BJ (cell line): ENCODE measurements around the gene ATF5. TPM values are rescaled to one million over a fixed set of nuclear protein-coding genes. Genes with fewer than 3 reads are reported as not detected.

Experiments
- CTCF ChIA-PET: fragments of 350-600 bp; formaldehyde crosslinking; extraction: SDS; loops from one replicate; lab custom pipeline; 2021; ENCODE audit warnings: antibody characterized with exemption, inconsistent platforms; lab: Yijun Ruan, JAX
- POLR2A ChIA-PET: fragments of 300-600 bp; sonication (Branson Sonifier 250); formaldehyde crosslinking; extraction: SDS; loops from one replicate; lab custom pipeline; 2021; ENCODE audit warnings: antibody characterized with exemption; lab: Charles Lee
- DNase-seq: peaks from one replicate; pipeline ENCODE4 v3.0.0-alpha.2; 2011; ENCODE audit warnings: low read depth
- H3K27me3 ChIP-seq: 2 replicates; pipeline ENCODE4 v1.6.0; 2011; ENCODE audit warnings: low read length; ENCODE audit not compliant: control insufficient read depth, insufficient read depth
- H3K36me3 ChIP-seq: 2 replicates; pipeline ENCODE4 v1.5.1; 2011; ENCODE audit warnings: low read length; ENCODE audit not compliant: control insufficient read depth, insufficient read depth
- H3K4me3 ChIP-seq: 2 replicates; pipeline ENCODE4 v1.5.1; 2011; ENCODE audit warnings: low read depth, mild to moderate bottlenecking, control low read depth, low read length
- CTCF ChIP-seq: IDR thresholded peaks from 2 replicates; pipeline ENCODE4 v1.5.1; 2011; ENCODE audit warnings: low read depth, mild to moderate bottlenecking, control low read depth, inconsistent platforms, low read length, moderate library complexity; ENCODE audit not compliant: insufficient read depth
- polyA plus RNA-seq: library from polyadenylated mRNA; depleted of rRNA; stranded (reverse); fragments of >200 nt; gene quantifications from 2 replicates; pipeline ENCODE4 v1.2.3, GENCODE V29; 2011

ATF5 gene
- polyA plus RNA-seq, 1 experiment: 7.9 TPM

DNA sequence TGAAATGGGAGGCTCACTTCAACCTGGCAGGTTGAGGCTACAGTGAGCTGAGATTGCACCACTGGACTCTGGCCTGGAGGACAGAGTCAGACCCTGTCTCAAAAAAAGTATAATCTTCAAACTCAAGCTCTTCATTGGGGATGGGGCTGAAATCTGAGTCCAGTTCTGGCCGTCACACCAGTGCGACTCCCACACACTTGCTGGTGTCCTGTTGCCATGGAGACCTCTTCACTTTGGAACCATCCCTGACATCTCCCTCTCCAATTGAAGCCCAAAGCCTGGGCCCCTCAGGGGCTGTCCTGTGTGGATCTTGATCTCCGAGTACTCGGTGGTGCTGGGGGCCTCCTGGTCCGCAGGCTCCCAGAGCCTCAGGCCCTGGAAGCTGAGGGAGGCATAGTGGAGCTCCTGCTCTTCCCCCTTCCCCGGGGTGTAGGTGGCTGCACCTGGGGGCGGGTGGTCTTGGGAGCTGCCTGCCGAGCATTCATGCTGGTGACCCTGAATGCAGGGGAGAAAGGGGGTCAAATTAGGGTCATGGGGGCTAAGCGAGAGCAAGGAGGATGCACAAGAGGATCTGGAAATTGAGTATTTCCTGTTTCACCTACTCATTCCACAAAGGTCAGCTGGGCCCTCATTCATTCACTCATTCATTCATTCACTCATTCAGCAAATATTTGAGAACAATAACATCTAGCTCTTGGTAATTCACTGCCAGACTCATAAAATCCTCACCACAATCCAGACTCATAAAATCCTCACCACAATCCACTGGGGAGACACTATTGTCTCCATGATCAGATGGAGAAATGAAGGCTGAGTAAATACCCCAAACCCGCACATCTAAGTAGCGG is 21.0 kb downstream of the ATF5 start:
- CTCF ChIA-PET: interaction anchor here (1.4 to 2.4 kb wide), 2 partner anchors 12 to 186 kb away, joined by 4 to 11 read pairs; no protein-coding TSS in a partner anchor
- POLR2A ChIA-PET: no interaction called here
- Histone ChIP-seq H3K36me3 (no peaks in the 10 kb centered on the region), H3K27me3 (peaks cover 8% of the 10 kb centered on the region), H3K4me3 (no peak overlapping the region)
- TF ChIP-seq CTCF: no peak
- DNase-seq: no peak

- H3K27me3 ChIP-seq: peaks cover 8% of the 10 kb centered on the region
- ChIA-PET CTCF (interaction anchor here (2.4 kb wide), 1 partner anchor 13 kb away, joined by 11 read pairs; no protein-coding TSS in a partner anchor), POLR2A (no interaction called here)
- DNase-seq: no peak
- no peak for TF ChIP-seq CTCF
- H3K4me3 ChIP-seq: no peak overlapping the region
- no peaks in the 10 kb centered on the region for H3K36me3 ChIP-seq
Measured at GRCh38 chr19:49950590-49950948, 21.6 kb downstream of the ATF5 start.

- H3K4me3 ChIP-seq: no peak overlapping the region
- CTCF ChIA-PET: interaction anchor here (2.4 kb wide), 1 partner anchor 13 kb away, joined by 11 read pairs; no protein-coding TSS in a partner anchor
- no peak for TF ChIP-seq CTCF
- no peak for DNase-seq
- H3K36me3 ChIP-seq: no peaks in the 10 kb centered on the region
- POLR2A ChIA-PET: no interaction called here
- peaks cover 8% of the 10 kb centered on the region for H3K27me3 ChIP-seq
Measured at GRCh38 chr19:49950956-49951526, 22.0 kb downstream of the ATF5 start.

GRCh38 chr19:49951806-49952478 is 22.9 kb downstream of the ATF5 start:
- no peak for TF ChIP-seq CTCF
- POLR2A ChIA-PET: interaction anchor here (0.6 kb wide), 1 partner anchor 424 kb away, joined by 9 read pairs; the partner anchor contains the start of gene RCN3
- Histone ChIP-seq H3K36me3 (no peaks in the 10 kb centered on the region), H3K4me3 (no peak overlapping the region), H3K27me3 (peaks cover 8% of the 10 kb centered on the region)
- CTCF ChIA-PET: interaction anchor here (0.8 to 5.1 kb wide), 2 partner anchors 9 to 14 kb away, joined by 4 to 22 read pairs; no protein-coding TSS in a partner anchor
- no peak for DNase-seq
